ENCODE results near the gene CXCL8. TPM values are rescaled to one million over a fixed set of nuclear protein-coding genes. Genes with fewer than 3 reads are reported as not detected.

Gene CXCL8
- total RNA-seq, 1 experiment from 2014 or later = 0.82 TPM

GRCh38 chr4:73743281-73743680, 2.9 kb downstream of the CXCL8 start:
- in situ Hi-C loops (cut with HindIII; ENCODE audit: low pct_unique_long_range_greater_than_20kb, low sequenced_read_pairs) = no loop called here
- DNase-seq (ENCODE audit: low read depth, low spot score) (no peak), ATAC-seq (no peak)
- Histone ChIP-seq H3K4me1 (ENCODE audit: control insufficient read depth, insufficient read depth, low read length) (peaks cover 13% of the 10 kb centered on the region; the same call in 1 of the 2 replicates), H3K36me3 (ENCODE audit: control insufficient read depth, insufficient read depth, low read length) (no peaks in the 10 kb centered on the region; the same call in 1 of the 2 replicates), H3K4me3 (ENCODE audit: low read depth in 2 of 2, low read length in 2 of 2) (no peak overlapping the region), H3K9me3 (ENCODE audit: control insufficient read depth, insufficient read depth, low read depth, low read length) (peaks cover 3% of the 10 kb centered on the region; the same call in 1 of the 2 replicates), H3K27me3 (ENCODE audit: control insufficient read depth, insufficient read depth, low read length) (no peaks in the 10 kb centered on the region), H3K27ac (ENCODE audit: low read length) (no peak overlapping the region)
- POLR2A ChIA-PET = no interaction called here
- intact Hi-C loops (cut with micrococcal nuclease; ENCODE audit: unreplicated experiment) = no loop called here
- TF ChIP-seq POLR2AphosphoS5 (IDR thresholded peaks at IDR 0.05; ENCODE audit: low read depth, low read length) (no peak), REST (IDR thresholded peaks at IDR 0.05; ENCODE audit: insufficient read depth in 1 of 2, low read depth in 2 of 2, low read length in 1 of 2) (no peak), TCF7L2 (IDR thresholded peaks at IDR 0.05; ENCODE audit: low read depth, low read length) (no peak), SIN3A (IDR thresholded peaks at IDR 0.05; ENCODE audit: borderline replicate concordance, insufficient read depth, low read depth, low read length) (no peak)
- BruUV-seq (replicated peaks) = no TSS peak
- CTCF ChIA-PET = no interaction called here

GRCh38 chr4:73743795-73744194, 3.4 kb downstream of the CXCL8 start:
- peaks cover 3% of the 10 kb centered on the region; the same call in 1 of the 2 replicates for H3K9me3 ChIP-seq (ENCODE audit: control insufficient read depth, insufficient read depth, low read depth, low read length)
- ATAC-seq (no peak), DNase-seq (ENCODE audit: low read depth, low spot score) (no peak)
- no TSS peak for BruUV-seq (replicated peaks)
- H3K4me1 ChIP-seq (ENCODE audit: control insufficient read depth, insufficient read depth, low read length) = peaks cover 13% of the 10 kb centered on the region; the same call in 1 of the 2 replicates
- POLR2A ChIA-PET = no interaction called here
- no peaks in the 10 kb centered on the region; the same call in 1 of the 2 replicates for H3K36me3 ChIP-seq (ENCODE audit: control insufficient read depth, insufficient read depth, low read length)
- no peak for TF ChIP-seq POLR2AphosphoS5 (IDR thresholded peaks at IDR 0.05; ENCODE audit: low read depth, low read length)
- TF ChIP-seq TCF7L2 (IDR thresholded peaks at IDR 0.05; ENCODE audit: low read depth, low read length) = no peak
- TF ChIP-seq CTCF (IDR thresholded peaks at IDR 0.05) = no peak
- TF ChIP-seq SIN3A (IDR thresholded peaks at IDR 0.05; ENCODE audit: borderline replicate concordance, insufficient read depth, low read depth, low read length) = no peak
- TF ChIP-seq REST (IDR thresholded peaks at IDR 0.05; ENCODE audit: insufficient read depth in 1 of 2, low read depth in 2 of 2, low read length in 1 of 2) = no peak
- in situ Hi-C loops (cut with HindIII; ENCODE audit: low pct_unique_long_range_greater_than_20kb, low sequenced_read_pairs) = no loop called here
- no peak overlapping the region for H3K27ac ChIP-seq (ENCODE audit: low read length)
- intact Hi-C loops (cut with micrococcal nuclease; ENCODE audit: unreplicated experiment) = no loop called here
- H3K4me3 ChIP-seq (ENCODE audit: low read depth in 2 of 2, low read length in 2 of 2) = no peak overlapping the region
- H3K27me3 ChIP-seq (ENCODE audit: control insufficient read depth, insufficient read depth, low read length) = no peaks in the 10 kb centered on the region
- CTCF ChIA-PET = no interaction called here

All from Panc1 (cell line).